ENCODE results near the gene LRRFIP2.
"Not testable (repeated sequence)": the region's sequence is repeated elsewhere in the genome, so short reads cannot be mapped to it uniquely, and the experiment has no call there.

Gene LRRFIP2

GRCh38 chr3:37054370-37054769 is 120.0 kb downstream of the LRRFIP2 start:
- DNase-seq: no peak

- no peak for DNase-seq
These were observed 120.6 kb downstream of the LRRFIP2 start for GRCh38 chr3:37053753-37054152.

GRCh38 chr3:37053337-37053736 is 121.0 kb downstream of the LRRFIP2 start:
- DNase-seq: no peak

- no peak for DNase-seq
These were observed 121.5 kb downstream of the LRRFIP2 start for GRCh38 chr3:37052860-37053259.

- DNase-seq: no peak
These were observed 124.1 kb downstream of the LRRFIP2 start for GRCh38 chr3:37050282-37050681.

GRCh38 chr3:37042712-37043111 is 131.7 kb downstream of the LRRFIP2 start:
- DNase-seq: not testable (repeated sequence)

- DNase-seq: no peak
These were observed 132.7 kb downstream of the LRRFIP2 start for GRCh38 chr3:37041546-37042195.

GRCh38 chr3:37040231-37040630 is 134.2 kb downstream of the LRRFIP2 start:
- no peak for DNase-seq

GRCh38 chr3:37039161-37039846 is 135.1 kb downstream of the LRRFIP2 start:
- no peak for DNase-seq

GRCh38 chr3:37037352-37037751 is 137.0 kb downstream of the LRRFIP2 start:
- no peak for DNase-seq

GRCh38 chr3:37032961-37033360 is 141.4 kb downstream of the LRRFIP2 start:
- no peak for DNase-seq

GRCh38 chr3:37031096-37031682 is 143.2 kb downstream of the LRRFIP2 start:
- no peak for DNase-seq

- DNase-seq: no peak
These were observed 143.8 kb downstream of the LRRFIP2 start for GRCh38 chr3:37030588-37030987.

GRCh38 chr3:37029516-37030163 is 144.7 kb downstream of the LRRFIP2 start:
- no peak for DNase-seq

- no peak for DNase-seq
These were observed 145.3 kb downstream of the LRRFIP2 start for GRCh38 chr3:37029111-37029510.

- DNase-seq: peak; percentile 9
These were observed 146.1 kb downstream of the LRRFIP2 start for GRCh38 chr3:37028329-37028728.

GRCh38 chr3:37026851-37027250 is 147.5 kb downstream of the LRRFIP2 start:
- DNase-seq: no peak

GRCh38 chr3:37025561-37026335 is 148.6 kb downstream of the LRRFIP2 start:
- no peak for DNase-seq

GRCh38 chr3:37024820-37025405 is 149.5 kb downstream of the LRRFIP2 start:
- DNase-seq: no peak

- no peak for DNase-seq
These were observed 150.3 kb downstream of the LRRFIP2 start for GRCh38 chr3:37024092-37024491.

- DNase-seq: no peak
These were observed 156.7 kb downstream of the LRRFIP2 start for GRCh38 chr3:37017683-37018082.

- DNase-seq: no peak
These were observed 157.5 kb downstream of the LRRFIP2 start for GRCh38 chr3:37016903-37017302.

GRCh38 chr3:37015642-37016041 is 158.7 kb downstream of the LRRFIP2 start:
- no peak for DNase-seq

All from NCI-H2171 treated with DMSO at 0.1 percent for 48 hours (cell line).